Central memory CD4-positive, alpha-beta T cell (primary cell): ENCODE measurements around the gene PLA2G4B.

Source experiments
- DNase-seq: peaks from one replicate; pipeline ENCODE4 v3.0.0; 2022

PLA2G4B gene

DNA sequence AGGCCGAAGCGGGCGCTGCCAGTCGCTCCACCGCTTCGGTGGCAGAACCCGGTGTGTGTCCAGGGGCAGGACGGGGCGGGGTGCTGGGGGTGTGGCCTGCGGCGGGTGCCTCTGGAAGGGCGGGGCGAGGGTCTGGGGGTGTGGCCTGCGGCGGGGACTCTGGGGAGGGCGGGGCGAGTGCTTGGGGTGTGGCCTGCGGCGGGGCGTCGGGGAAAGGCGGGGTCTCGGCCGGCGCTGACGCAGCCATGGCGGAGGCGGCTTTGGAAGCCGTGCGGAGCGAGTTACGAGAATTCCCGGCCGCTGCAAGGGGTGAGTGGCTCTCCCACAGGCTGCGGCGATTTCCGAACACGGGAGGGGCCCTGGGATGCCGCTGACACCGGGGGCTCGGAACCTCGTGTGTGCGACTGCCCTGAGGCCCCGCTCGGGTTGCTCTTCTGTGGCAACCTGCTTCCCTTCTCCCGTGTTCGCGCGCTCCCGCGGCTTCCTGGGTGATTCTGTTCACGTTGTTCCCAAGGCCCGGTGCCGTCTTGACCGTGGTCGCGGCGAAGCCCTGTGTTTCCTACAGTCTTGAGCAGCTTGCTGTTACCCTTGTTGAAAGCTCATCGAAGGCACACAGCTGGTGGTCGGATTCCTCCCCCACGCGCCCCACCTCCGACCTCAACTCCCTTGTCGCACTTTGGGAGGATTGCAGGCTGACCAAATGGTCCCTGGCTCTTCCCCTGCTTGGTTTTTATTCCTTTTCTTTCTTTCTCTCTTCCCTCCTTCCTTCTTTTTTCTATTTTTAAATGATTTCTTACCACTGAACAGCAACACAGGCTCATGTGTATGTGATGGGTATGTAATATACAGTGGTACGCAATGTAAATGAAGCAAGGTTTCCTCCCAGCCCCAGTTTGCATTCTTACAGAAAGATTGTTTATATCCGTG, 10.5 kb upstream of the PLA2G4B start, which contains the start of gene JMJD7:
TSS of gene JMJD7 (plus strand) at position 213 of the 927 bp plus-strand sequence. CDS start at position 246, 33 bp downstream.
- DNase-seq: peak; percentile 86

DNA sequence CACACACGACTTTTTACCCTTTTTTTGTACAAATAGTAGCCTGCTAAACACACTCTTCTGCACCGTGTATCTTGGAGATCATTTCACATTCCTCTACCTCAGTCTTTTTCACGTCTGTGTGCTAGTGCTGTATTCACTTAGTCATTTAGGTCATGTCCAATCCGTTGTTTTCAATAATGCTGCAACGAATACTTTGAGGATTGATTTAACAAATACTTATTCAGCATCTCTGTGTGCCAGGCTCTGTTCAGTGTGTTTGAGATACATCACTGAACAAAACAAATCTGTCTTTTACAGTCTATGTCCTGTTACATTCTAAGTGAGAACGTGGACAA, 9.9 kb upstream of the PLA2G4B start:
- no peak for DNase-seq

DNA sequence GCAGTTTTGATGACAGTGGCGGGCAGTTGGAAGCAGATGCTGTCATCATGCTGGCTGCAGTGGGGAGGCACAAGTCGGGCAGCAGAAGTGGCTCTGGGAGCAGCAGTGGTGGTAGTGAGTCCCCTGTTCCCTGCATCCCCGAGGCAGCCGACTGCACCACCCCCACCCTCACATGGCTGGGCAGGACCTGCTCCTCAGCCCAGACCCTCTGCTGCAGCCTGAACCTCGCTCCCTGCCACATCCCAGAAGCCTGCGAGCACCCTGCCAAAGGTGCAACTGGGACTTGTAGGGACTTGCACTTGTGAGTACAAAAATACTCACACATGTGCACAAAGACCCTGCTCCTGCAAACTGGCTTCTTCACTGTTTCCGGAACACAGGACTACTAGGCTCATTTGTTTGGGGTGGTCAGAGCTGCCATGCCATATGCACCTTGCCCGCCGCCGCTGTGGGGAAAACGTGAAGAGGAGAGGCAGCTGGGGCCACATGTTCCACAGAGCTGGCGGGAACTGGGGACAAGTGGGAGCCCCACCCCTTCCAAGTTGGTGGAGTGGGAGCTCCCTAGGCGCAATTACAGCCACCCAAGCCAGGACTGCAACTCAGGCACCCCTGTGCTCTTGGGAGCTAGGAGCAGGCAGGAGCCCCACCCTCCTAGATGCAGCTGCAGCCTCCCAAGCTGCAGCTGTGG, 8.5 kb upstream of the PLA2G4B start:
- DNase-seq: no peak

DNA sequence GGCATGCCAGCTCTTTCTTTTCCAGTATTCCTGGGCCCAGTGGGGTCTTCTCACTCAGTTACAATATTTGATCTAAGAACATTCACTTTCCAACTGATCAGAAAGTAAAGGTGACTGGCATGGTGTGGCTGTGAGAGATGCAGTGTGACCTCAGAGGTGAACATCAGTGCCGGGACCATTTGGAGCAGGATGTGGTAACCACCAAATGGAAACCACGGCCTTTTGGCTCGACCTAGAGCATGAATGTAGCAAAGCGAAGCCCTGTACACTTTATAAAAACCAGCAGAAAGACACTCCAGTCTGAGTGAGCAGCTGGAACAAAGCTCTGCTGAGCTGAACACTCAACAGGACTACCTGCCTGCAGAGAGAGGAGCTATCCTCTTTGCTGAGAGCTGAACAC, 7.4 kb upstream of the PLA2G4B start:
- DNase-seq: peak; percentile 59

DNA sequence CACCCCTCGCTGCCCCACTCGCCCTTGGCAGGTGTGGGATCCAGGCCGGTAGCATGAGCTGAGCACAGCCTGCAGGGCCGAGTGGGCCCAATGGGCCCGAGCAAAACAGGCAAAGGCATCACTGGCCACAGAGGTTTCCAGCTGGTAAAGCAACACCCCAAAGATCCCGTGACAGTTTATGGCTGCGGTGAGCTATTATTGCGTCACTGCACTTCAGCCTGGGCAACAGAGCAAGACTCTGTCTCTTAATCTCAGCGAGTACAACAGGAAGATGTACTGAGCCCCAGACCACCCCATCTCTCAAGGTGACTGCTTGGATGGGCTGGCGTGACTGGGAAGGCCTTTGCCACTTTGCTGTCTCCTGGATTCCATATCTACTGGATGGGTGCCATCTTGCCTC, 6.4 kb upstream of the PLA2G4B start:
- DNase-seq: no peak

DNA sequence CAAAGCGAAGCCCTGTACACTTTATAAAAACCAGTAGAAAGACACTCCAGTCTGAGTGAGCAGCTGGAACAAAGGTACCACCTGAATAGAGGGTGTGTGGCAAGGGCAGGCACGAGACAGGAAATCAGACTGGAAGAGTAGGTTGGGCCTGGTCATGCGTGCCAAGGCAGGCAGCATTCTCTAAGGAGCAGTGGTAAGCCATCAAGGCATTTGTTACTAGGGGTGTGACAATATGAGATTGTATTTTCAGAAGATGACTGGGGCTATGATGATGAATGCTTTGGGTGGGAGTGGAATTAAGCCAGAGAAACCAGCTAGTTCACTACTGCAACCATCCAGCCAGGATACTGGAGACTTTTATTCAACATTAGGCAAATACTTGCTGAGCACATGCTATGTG, 5.8 kb upstream of the PLA2G4B start:
- no peak for DNase-seq

DNA sequence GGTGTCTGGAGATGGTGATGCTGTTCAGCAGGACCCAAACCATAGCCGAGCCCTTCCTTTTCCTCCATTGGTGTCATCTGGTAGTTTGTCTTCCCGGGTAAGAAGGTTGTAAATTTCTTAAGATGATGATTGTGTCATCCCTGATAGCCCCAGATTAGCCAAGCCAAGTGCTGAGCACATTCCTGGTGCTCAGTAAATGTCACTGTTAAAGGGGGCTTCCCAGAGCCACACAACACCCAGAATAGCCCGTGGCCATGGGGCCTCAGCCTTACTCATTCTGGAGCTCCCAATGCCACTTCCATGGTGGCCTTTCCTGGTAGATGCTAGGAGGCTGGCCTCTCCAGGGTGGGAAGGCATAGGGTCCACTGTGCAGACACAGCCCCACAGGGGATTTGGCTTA, 4.6 kb upstream of the PLA2G4B start:
- no peak for DNase-seq

DNA sequence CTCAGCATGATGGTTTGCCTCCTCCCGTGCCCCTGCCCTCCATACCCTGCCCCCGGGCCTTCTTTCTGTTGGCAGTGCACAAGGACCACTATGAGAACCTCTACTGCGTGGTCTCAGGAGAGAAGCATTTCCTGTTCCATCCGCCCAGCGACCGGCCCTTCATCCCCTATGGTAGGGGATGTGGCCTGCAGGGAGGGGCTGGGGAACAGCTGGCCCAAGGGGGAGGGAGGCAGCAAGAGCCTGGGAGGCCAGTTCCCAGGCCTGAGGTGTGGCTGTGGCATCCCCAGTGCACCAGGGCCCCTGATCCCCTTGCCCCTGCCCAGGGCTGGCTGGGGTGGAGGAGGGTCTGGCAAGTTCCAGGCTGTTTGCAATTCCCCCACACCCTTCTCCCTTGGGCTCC, 2.6 kb upstream of the PLA2G4B start:
- no peak for DNase-seq

DNA sequence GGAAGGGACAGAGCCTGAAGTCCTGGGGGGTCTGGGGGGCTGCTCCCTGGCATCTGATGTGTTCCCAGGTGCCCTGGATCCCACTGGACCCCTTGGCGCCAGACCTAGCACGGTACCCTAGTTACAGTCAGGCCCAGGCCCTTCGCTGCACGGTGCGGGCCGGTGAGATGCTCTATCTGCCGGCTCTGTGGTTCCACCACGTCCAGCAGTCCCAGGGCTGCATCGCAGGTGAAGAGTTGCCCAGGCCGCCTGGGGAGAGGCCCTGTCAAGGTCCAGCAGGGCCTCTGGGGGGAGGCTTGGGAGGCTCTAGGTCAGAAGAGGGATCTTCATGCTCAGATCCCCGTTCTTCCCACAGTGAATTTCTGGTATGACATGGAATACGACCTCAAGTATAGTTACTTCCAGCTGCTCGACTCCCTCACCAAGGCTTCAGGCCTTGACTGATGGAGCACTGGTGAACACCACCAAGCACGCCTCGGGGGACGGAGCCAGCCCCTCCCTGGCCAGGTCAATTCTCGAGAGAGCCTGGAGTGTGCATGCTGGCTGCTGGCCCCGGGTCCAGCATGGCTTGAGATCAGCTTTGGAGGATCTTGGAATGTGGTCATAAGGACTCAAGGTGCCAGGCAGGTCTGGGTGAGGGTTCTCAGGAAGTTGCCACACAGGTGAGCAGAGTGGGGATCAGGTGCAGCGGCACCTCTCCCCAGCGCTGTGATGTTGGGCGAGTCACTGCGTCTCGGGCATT, 1.8 kb upstream of the PLA2G4B start:
- no peak for DNase-seq

DNA sequence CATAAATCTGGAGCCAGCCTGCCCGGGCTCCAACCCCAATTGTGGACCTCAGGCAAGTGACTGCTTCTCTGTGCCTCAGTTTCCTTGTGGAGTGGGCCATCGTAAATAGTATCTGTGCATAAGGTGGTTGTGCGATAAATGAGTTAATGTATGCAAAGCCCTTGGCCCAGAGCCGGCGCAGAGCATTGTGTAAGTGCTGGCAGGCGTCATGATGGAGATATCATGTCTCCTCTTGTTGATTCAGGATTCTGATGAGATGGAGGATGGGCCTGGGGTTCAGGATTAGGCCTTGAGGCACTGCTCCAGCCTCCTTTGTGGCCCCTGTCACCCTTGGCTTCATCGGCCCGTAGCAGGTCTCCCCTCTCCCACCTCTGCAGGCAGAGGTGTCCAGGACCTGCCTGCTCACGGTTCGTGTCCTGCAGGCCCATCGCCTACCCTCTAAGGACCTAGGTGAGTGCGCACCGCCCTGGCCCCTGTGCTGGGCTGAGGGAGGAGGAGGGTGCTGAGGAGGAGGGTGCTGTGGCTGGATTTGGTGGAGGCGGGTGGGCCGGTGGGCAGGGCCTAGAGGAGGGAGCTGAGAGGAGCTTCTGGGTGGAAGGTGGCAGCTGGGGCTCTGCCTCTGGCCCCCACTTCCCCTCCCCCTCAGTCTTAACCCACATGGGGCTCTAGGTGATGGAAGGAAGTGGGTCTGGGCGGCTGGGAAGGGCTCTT, 1.3 kb downstream of the PLA2G4B start:
- DNase-seq: no peak

DNA sequence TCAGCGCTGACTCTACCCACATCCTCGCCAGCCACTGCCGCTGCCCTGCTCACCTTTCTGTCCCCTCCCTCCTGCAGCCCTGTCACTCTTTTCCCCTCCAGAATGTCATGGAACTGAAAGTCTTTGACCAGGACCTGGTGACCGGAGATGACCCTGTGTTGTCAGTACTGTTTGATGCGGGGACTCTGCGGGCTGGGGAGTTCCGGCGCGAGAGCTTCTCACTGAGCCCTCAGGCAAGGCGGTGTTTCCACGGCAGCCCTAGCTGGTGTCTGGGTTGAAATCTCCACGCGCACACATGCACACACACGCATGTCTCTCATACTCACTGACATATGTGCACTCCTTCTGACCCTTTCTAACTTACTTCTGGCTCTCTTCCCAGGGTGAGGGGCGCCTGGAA, 2.0 kb downstream of the PLA2G4B start:
- DNase-seq: no peak

DNA sequence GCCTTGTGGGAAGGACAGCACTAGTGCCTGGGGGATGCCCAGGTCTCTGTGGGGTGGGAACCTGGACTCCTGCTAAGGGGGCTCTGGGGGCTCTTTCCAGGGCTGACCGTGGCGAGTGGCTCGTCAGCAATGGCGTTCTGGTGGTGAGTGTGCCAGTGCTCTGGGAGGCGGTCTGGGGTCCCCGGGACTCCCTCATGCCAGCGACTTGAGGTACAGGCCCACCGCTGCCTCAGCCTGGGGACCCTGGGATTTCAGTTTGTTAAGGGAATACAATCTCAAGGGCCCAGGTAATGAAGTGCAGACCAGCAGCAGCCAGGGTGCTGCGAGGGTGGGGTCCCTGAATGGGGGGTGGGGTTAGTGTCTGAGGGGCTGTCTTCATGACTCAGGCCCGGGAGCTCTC, 2.5 kb downstream of the PLA2G4B start:
- DNase-seq: no peak

DNA sequence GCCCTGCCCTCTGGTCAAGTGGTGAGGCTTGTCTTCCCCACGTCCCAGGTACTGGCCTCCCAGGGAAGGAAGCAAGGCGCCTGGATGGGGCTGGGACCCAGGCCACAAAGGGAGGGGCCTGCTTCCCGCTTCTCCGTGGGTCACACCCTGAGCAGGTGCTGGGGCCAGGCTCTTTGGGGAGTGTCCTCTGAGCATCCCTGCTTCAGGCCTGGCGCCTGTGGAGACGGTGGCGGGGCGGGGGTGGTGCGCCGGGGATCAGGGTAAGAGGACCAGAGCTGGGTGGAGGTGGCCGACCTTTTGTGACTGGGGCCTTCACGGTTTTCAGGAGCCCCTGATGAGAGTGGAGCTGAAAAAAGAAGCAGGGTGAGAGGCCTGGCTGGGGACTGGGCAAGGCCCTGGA, 3.6 kb downstream of the PLA2G4B start:
- DNase-seq: no peak

DNA sequence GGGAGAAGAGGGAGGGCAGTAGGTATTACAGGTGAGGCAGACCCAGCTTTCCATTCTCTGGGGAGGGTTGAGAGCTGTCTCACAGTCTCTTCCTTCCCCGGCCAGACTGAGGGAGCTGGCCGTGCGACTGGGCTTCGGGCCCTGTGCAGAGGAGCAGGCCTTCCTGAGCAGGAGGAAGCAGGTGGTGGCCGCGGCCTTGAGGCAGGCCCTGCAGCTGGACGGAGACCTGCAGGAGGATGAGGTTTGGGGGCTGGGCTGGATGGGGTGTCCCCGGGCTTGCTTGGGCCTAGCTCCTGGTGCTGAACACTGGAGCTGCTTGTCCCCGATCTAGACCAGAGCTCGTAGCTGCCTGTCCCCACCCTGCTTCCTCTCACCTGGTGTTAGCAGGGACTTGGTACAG, 4.9 kb downstream of the PLA2G4B start:
- no peak for DNase-seq

DNA sequence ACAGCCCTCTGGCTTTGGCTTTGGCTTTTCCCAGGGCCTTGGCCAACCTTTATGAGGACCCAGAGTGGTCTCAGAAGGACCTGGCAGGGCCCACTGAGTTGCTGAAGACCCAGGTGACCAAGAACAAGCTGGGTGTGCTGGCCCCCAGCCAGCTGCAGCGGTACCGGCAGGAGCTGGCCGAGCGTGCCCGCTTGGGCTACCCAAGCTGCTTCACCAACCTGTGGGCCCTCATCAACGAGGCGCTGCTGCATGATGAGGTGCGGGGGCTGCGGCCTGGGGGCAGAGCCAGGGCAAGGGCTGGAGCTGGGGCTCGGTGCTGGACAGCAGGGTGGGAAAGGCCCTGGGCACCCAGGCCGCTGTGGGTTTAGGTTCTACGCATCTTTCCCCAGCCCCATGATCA, 6.2 kb downstream of the PLA2G4B start:
- no peak for DNase-seq

DNA sequence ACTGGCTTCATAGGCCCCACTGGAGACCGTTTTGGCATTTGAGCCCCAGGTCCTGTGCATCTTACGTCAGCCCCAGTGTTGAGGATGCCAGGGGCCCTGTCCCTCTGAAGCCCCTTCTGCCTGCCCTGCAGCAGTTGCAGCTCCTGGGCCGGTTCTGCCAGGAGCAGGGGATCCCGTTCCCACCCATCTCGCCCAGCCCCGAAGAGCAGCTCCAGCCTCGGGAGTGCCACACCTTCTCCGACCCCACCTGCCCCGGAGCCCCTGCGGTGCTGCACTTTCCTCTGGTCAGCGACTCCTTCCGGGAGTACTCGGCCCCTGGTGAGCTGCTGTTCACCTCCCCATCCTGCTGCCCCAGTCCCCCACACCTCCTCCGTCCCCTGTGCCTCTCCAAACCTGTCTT, 8.6 kb downstream of the PLA2G4B start:
- no peak for DNase-seq

DNA sequence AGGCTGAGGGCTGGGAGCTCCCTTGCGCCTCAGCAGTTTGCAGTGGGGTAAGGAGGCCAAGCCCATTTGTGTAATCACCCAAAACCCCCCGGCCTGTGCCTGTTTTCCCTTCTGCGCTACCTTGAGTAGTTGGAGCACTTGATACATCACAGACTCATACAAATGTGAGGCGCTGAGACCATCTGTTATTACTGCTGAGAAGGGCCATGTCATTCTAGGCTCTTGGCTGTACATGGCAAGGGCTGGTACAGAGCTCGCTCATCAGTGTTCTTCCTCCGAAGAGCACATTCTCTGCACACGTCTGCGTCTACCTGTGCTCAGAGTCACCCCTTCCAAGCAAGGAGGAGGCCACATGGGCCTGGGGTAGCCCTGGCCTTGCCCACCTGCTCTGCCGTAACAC, 9.3 kb downstream of the PLA2G4B start:
- no peak for DNase-seq

DNA sequence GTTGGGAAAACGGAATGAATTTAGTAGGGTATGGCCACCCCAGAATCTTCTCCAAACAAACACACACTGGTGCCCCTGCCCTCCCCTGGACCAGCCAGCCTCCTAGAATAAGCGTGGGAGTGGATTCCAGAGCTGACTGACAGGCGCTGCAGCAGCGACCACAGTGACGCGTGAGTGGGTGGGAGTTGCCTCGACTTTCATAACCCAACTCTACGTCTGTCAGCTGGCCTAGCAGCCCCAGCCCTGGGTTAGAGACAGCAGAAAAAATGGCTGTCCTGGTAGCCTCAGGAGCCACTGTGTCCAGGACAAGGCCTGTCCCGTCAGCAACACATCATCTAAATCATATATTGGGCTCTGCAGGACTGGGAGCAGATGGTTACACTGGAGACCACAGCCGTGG, 10.0 kb downstream of the PLA2G4B start:
- no peak for DNase-seq

DNA sequence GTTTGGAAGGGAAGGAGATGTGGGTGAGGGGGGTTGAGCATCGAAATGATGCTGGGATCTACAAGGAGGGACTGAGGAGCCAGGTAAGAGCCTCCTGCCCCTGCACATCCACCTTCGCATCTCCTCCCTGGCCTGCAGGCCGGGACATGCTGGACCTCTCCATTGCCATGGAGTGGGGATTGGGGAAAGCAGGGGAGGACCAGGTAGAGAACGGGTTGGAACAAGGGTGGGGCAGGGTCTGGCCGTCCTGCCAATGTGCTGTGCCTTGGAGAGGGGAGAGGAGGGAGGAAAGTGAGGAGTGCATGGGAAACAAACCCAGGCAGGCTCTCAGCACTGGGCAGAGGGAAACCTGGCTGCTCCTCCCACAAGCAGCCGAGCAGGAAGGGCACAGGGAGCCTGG, 10.6 kb downstream of the PLA2G4B start:
- DNase-seq: no peak

DNA sequence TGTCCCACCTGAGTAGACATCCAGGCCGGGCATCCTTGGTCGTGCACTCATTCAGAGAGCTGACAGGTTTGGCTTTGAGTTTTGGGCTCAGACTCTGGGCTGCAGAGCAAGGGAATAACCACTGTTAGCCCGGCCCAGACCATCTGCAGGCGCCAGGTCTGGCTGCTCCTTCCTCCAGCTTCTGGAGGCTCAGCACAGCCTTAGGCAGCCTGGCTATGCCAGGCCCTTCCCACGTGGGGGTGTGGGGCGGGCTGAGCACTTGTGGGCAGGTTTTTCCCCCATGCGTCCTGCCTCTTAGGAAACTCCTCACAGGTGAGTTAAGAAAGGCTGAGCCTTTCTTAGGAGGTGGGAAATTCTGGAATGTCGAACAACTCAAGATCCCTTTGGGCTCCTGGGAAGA, 11.2 kb downstream of the PLA2G4B start:
- no peak for DNase-seq

DNA sequence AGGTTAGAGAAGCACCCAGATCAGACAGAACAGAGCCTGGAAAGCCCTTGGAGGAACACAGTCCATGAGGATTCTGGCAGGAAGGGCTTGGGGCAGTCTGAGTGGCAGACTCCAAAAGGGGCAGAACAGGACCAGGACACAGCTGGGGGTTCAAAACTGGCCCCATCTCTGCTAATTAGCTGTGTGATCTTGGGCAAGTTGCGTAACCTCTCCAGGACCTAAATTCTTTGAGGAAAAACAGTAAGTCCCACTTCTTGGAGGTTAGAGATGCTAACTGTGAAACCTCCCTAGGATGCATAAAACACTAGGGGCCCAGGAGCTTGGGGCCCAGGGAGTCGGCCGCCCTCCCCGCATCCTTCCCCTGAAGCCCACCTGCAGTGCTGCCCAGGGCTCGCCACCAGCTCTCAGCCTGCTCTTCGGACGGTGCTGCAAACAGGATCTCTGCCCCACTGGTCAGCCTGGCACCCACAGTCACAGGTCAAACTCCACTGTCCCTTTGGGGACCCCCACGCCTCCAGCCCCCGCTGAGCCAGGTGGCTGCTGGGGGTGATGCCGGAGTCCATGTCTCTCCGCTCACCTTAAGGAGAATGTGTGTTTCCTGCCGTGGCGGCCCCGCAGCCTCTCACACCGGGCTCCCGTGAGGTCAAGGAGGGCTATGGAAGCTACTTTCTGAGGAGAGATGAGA, 12.0 kb downstream of the PLA2G4B start:
- DNase-seq: no peak

DNA sequence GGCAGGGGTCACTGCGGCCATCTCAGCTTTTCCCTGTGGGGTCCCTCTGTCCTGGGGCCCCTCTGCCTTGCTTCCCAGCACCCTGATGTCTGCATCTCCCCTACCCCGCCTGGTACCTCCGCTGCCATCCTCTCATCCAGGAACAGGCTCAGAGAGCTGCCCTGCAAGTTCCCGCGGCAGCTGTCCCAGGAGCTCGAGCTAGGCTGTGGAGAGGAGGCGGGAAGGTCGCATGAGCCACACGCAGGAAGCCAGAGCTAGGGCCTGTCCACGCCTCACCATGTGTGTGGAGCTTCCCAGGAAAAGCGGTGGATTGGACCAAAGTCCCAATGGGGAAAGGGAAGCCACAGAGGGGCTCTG, 12.5 kb downstream of the PLA2G4B start:
- DNase-seq: no peak
